IMR-90 (cell line): ENCODE measurements around the gene PIEZO1. TPM values are rescaled to one million over a fixed set of nuclear protein-coding genes. Genes with fewer than 3 reads are reported as not detected.

Experiments used
- ATAC-seq: fragments of 200-7000 bp; cut with Tn5 transposase; 2 replicates; pipeline ENCODE4 v1.9.1; 2020; ENCODE audit warnings: low read depth, mild to moderate bottlenecking, moderate library complexity
- BruUV-seq: library from RNA; stranded (reverse); fragments of 400-500 nt; replicated peaks from 2 replicates; lab custom pipeline; 2021; lab: Mats Ljungman, UMichigan
- CTCF ChIA-PET: fragments of 300-600 bp; formaldehyde crosslinking; extraction: SDS; loops from one replicate; lab custom pipeline; 2021; ENCODE audit warnings: antibody characterized with exemption; lab: Yijun Ruan, JAX
- POLR2A ChIA-PET: fragments of 300-600 bp; sonication (Branson Sonifier 250); formaldehyde crosslinking; loops from one replicate; lab custom pipeline; 2022; ENCODE audit warnings: antibody characterized with exemption; ENCODE audit not compliant: unreplicated experiment; lab: Charles Lee
- DNase-seq: peaks from one replicate; pipeline ENCODE4 v3.0.0; 2013
- H2AFZ ChIP-seq: replicated peaks from 2 replicates; pipeline ENCODE3; 2013; ENCODE audit warnings: low read length, mild to moderate bottlenecking; ENCODE audit not compliant: poor library complexity
- H2AK5ac ChIP-seq: 2 replicates; pipeline ENCODE4 v1.6.1; 2013; ENCODE audit warnings: low read depth, low read length, inconsistent platforms
- H2AK9ac ChIP-seq: replicated peaks from 2 replicates; pipeline ENCODE3; 2013; ENCODE audit warnings: mild to moderate bottlenecking, low read depth, low read length, moderate library complexity; ENCODE audit not compliant: poor library complexity
- H2BK120ac ChIP-seq: 2 replicates; pipeline ENCODE4 v1.6.1; 2013; ENCODE audit warnings: low read depth, low read length, inconsistent platforms
- H2BK15ac ChIP-seq: 3 replicates; pipeline ENCODE4 v1.6.1; 2013; ENCODE audit warnings: low read depth, low read length, inconsistent platforms
- H2BK20ac ChIP-seq: 2 replicates; pipeline ENCODE4 v1.6.1; 2013; ENCODE audit warnings: low read depth, mild to moderate bottlenecking, inconsistent platforms, low read length, moderate library complexity
- H2BK5ac ChIP-seq: 2 replicates; pipeline ENCODE4 v1.6.1; 2013; ENCODE audit warnings: mild to moderate bottlenecking, low read depth, low read length, inconsistent platforms; ENCODE audit not compliant: poor library complexity, severe bottlenecking
- H3K14ac ChIP-seq: replicated peaks from 2 replicates; pipeline ENCODE4 v1.6.1; 2013; ENCODE audit warnings: low read depth, low read length, inconsistent platforms
- H3K18ac ChIP-seq: 2 replicates; pipeline ENCODE4 v1.6.1; 2013; ENCODE audit warnings: low read depth, low read length, control low read depth
- H3K23ac ChIP-seq: 2 replicates; pipeline ENCODE4 v1.6.1; 2013; ENCODE audit warnings: low read depth, low read length, inconsistent platforms
- H3K27ac ChIP-seq: 2 replicates; pipeline ENCODE4 v1.5.1; 2013; ENCODE audit warnings: mild to moderate bottlenecking, control low read depth, low read length; ENCODE audit not compliant: insufficient read depth
- H3K27me3 ChIP-seq: 2 replicates; pipeline ENCODE4 v1.6.1; 2013; ENCODE audit warnings: low read length; ENCODE audit not compliant: control insufficient read depth, insufficient read depth
- H3K36me3 ChIP-seq: 2 replicates; pipeline ENCODE4 v1.6.1; 2013; ENCODE audit warnings: low read length, mixed read lengths; ENCODE audit not compliant: control insufficient read depth, insufficient read depth
- H3K4ac ChIP-seq: 2 replicates; pipeline ENCODE4 v1.6.1; 2013; ENCODE audit warnings: low read depth, low read length, inconsistent platforms
- H3K4me1 ChIP-seq: 2 replicates; pipeline ENCODE4 v1.6.1; 2013; ENCODE audit warnings: low read length, mixed read lengths; ENCODE audit not compliant: control insufficient read depth, insufficient read depth
- H3K4me2 ChIP-seq: 2 replicates; pipeline ENCODE4 v1.6.1; 2013; ENCODE audit warnings: low read depth, mild to moderate bottlenecking, control low read depth, low read length, moderate library complexity
- H3K4me3 ChIP-seq: 2 replicates; pipeline ENCODE4 v1.5.1; 2013; ENCODE audit warnings: low read depth, mild to moderate bottlenecking, control low read depth, low read length, moderate library complexity; ENCODE audit not compliant: insufficient read depth
- H3K56ac ChIP-seq: 2 replicates; pipeline ENCODE4 v1.6.1; 2013; ENCODE audit warnings: low read length, inconsistent platforms; ENCODE audit not compliant: insufficient read depth; ENCODE audit errors: extremely low read depth
- H3K79me1 ChIP-seq, 2 experiments: 2 replicates each; pipeline ENCODE4 v1.6.1; 2013; ENCODE audit warnings: low read length in 2 of 2, inconsistent platforms in 1 of 2, low read depth in 1 of 2
- H3K9ac ChIP-seq: 2 replicates; pipeline ENCODE4 v1.6.1; 2013; ENCODE audit warnings: low read depth, low read length, control low read depth
- H3K9me1 ChIP-seq: 2 replicates; pipeline ENCODE4 v1.6.1; 2013; ENCODE audit warnings: low read length, inconsistent platforms; ENCODE audit not compliant: insufficient read depth
- H3K9me3 ChIP-seq: 2 replicates; pipeline ENCODE4 v1.6.1; 2013; ENCODE audit warnings: low read length; ENCODE audit not compliant: control insufficient read depth, insufficient read depth
- H4K20me1 ChIP-seq: 2 replicates; pipeline ENCODE4 v1.6.1; 2013; ENCODE audit warnings: low read length, inconsistent platforms; ENCODE audit not compliant: insufficient read depth
- H4K5ac ChIP-seq: 2 replicates; pipeline ENCODE4 v1.6.1; 2013; ENCODE audit warnings: mild to moderate bottlenecking, low read depth, low read length, control low read depth
- H4K8ac ChIP-seq, 2 experiments: 2 replicates each; pipeline ENCODE4 v1.6.1; 2013; ENCODE audit warnings: low read depth in 2 of 2, low read length in 2 of 2, control low read depth in 1 of 2, inconsistent platforms in 1 of 2
- H4K91ac ChIP-seq: 2 replicates; pipeline ENCODE4 v1.6.1; 2013; ENCODE audit warnings: low read depth, low read length, inconsistent platforms; ENCODE audit not compliant: insufficient read depth
- MAZ ChIP-seq: IDR thresholded peaks from 2 replicates; pipeline ENCODE4 v1.6.1; 2012; ENCODE audit warnings: low read depth, mild to moderate bottlenecking, low read length, improper control_type of control experiment, moderate library complexity, borderline replicate concordance
- NFE2L2 ChIP-seq: fragments of 150-350 bp; IDR thresholded peaks from 2 replicates; pipeline ENCODE4 v1.6.1; 2016; ENCODE audit warnings: low read depth, mild to moderate bottlenecking, low read length
- RFX5 ChIP-seq: IDR thresholded peaks from 2 replicates; pipeline ENCODE4 v1.8.0; 2012; ENCODE audit warnings: low read depth, mild to moderate bottlenecking, low read length, moderate library complexity
- WGBS, 2 experiments: methylation state at CpG; one replicate each; pipeline versions ENCODE4 v1.1.5 to v1.1.7; 2013; ENCODE audit warnings: missing lambda C conversion rate in 2 of 2; ENCODE audit not compliant: insufficient read length in 1 of 2; ENCODE audit errors: extremely low coverage in 2 of 2; 5-methylcytosine and 5-hydroxymethylcytosine counted together
- dilution Hi-C: fragments of 300-500 bp; cut with HindIII; formaldehyde crosslinking; loops from one replicate; pipeline ENCODE4 v1.14.3; 2018; ENCODE audit warnings: low sequenced_read_pairs; ENCODE audit not compliant: unreplicated experiment
- in situ Hi-C: fragments of 300-500 bp; cut with MboI; formaldehyde crosslinking; loops from 3 replicates; pipeline ENCODE4 v1.14.3; 2019; ENCODE audit warnings: low sequenced_read_pairs, inconsistent platforms, mixed read lengths
- intact Hi-C: fragments of 100-400 bp; cut with micrococcal nuclease; formaldehyde crosslinking; loops from 2 replicates; pipeline ENCODE4 v1.10.0; 2022
- polyA plus RNA-seq, 3 experiments: library from polyadenylated mRNA; depleted of rRNA; stranded (reverse); fragments of >200 nt; gene quantifications; 2 replicates each; pipeline ENCODE4 v1.2.3, GENCODE V29; 2012; ENCODE audit warnings: low replicate concordance in 1 of 3
- total RNA-seq: library from RNA; depleted of rRNA; stranded (reverse); fragments of >200 nt; gene quantifications from 2 replicates; pipeline ENCODE4 v1.2.3, GENCODE V29; 2012

Gene PIEZO1
- total and polyA plus RNA-seq, 2 of the 4 experiments (the other 2 are of a cell fraction) = 36.2 to 372 TPM

GRCh38 chr16:88746506-88746905 lies 38.5 kb downstream of the PIEZO1 start:
- ChIA-PET CTCF (interaction anchor here (1.1 kb wide), 1 partner anchor 9 kb away, joined by 3 read pairs; no protein-coding TSS in a partner anchor), POLR2A (no interaction called here)
- intact Hi-C loops = no loop called here
- Histone ChIP-seq H4K91ac (no peak overlapping the region), H3K79me1 (peaks cover 14 to 70% of the 10 kb centered on the region in 2 experiments), H4K5ac (no peak overlapping the region), H3K4me1 (no peaks in the 10 kb centered on the region), H3K23ac (no peak overlapping the region), H2AFZ (no peak overlapping the region), H2BK20ac (no peak overlapping the region), H2AK5ac (no peak overlapping the region), H4K8ac (no peak overlapping the region), H2BK15ac (no peak overlapping the region), H3K36me3 (peaks cover 9% of the 10 kb centered on the region; the same call in 1 of the 2 replicates), H3K27ac (no peak overlapping the region), H3K9ac (no peak overlapping the region), H4K20me1 (peaks cover 74% of the 10 kb centered on the region), H3K14ac (no peak overlapping the region), H3K9me3 (no peaks in the 10 kb centered on the region), H2BK5ac (no peak overlapping the region), H2AK9ac (no peak overlapping the region), H3K4me2 (no peak overlapping the region), H2BK120ac (no peak overlapping the region), H3K4me3 (no peak overlapping the region), H3K18ac (no peak overlapping the region), H3K56ac (no peak overlapping the region), H3K4ac (no peak overlapping the region), H3K9me1 (no peaks in the 10 kb centered on the region; the same call in 1 of the 2 replicates), H3K27me3 (no peaks in the 10 kb centered on the region)
- no TSS peak for BruUV-seq
- no peak for DNase-seq
- ATAC-seq = no peak
- in situ Hi-C loops = loop anchor here (5.0 to 10.0 kb wide), 2 partner anchors 36 to 418 kb away; no protein-coding TSS in a partner anchor
- no peak for TF ChIP-seq RFX5
- TF ChIP-seq MAZ = no peak
- no peak for TF ChIP-seq NFE2L2
- WGBS, 2 experiments = 69% methylated on average over 9 of the region's 17 CpGs; no CpG with 5 or more reads in 1 of the 2 experiments
- dilution Hi-C loops = no loop called here
